ENCODE measurements around the gene MLPH. TPM values are rescaled to one million over a fixed set of nuclear protein-coding genes. Genes with fewer than 3 reads are reported as not detected.

The MLPH gene
- total RNA-seq, 2 experiments from 2014 or later = not detected

- Mint-ChIP-seq H3K4me1 (ENCODE audit: low read depth) (no peaks in the 10 kb centered on the region), H3K4me3 (no peak overlapping the region), H3K9me3 (peaks cover 3% of the 10 kb centered on the region), H3K27ac (no peak overlapping the region), H3K36me3 (no peaks in the 10 kb centered on the region), H3K27me3 (peaks cover 16% of the 10 kb centered on the region)
- no peak for DNase-seq
- intact Hi-C loops (cut with micrococcal nuclease) = no loop called here
- POLR2A ChIA-PET = no interaction called here
- CTCF ChIA-PET = no interaction called here
These were observed 82.0 kb downstream of the MLPH start for GRCh38 chr2:237569041-237569440.

- no peaks in the 10 kb centered on the region for H3K4me1 Mint-ChIP-seq (ENCODE audit: low read depth)
- peaks cover 13% of the 10 kb centered on the region for H3K27me3 Mint-ChIP-seq
- H3K4me3 Mint-ChIP-seq = no peak overlapping the region
- no peak overlapping the region for H3K27ac Mint-ChIP-seq
- ChIA-PET POLR2A (no interaction called here), CTCF (interaction anchor here (0.6 to 8.5 kb wide), 2 partner anchors 58 to 438 kb away, joined by 5 to 399 read pairs; no protein-coding TSS in a partner anchor)
- H3K36me3 Mint-ChIP-seq = no peaks in the 10 kb centered on the region
- H3K9me3 Mint-ChIP-seq = peaks cover 3% of the 10 kb centered on the region
- DNase-seq = no peak
- intact Hi-C loops (cut with micrococcal nuclease) = no loop called here
These were observed 82.8 kb downstream of the MLPH start for GRCh38 chr2:237569896-237570295.

DNA sequence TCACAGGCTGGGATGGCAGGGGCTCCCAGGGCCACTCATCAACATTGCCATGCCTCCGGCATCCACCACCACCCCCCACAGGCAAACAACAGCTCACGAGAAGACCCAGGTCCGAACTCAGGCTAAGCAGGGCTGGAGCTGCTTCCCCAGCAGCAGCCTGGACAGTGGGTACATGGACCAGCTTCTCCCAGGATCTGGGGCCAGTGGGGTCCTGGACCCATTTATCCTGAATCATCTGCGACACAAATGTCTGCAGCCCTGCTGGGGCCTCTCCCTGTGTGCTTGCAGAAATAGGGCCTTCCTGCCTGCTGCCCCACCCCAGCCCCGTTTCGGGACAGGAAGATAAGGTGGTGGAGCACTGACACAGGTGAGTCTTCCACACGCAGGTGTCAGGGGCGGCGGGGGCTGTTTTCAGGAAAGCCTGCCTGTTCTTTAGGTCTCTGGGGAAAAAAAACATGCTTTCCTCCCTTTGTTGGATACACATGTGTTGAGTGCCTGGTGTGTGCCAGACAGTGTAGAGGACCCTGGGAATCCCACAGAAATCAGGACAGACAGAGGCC lies 83.8 kb downstream of the MLPH start:
- no peak for DNase-seq
- Mint-ChIP-seq H3K4me1 (ENCODE audit: low read depth) (no peaks in the 10 kb centered on the region), H3K36me3 (no peaks in the 10 kb centered on the region), H3K27me3 (peaks cover 13% of the 10 kb centered on the region), H3K4me3 (no peak overlapping the region), H3K9me3 (peaks cover 3% of the 10 kb centered on the region), H3K27ac (no peak overlapping the region)
- CTCF ChIA-PET = interaction anchor here (0.6 to 8.5 kb wide), 19 partner anchors 10 to 450 kb away, joined by 3 to 399 read pairs (median 9); no protein-coding TSS in a partner anchor
- POLR2A ChIA-PET = no interaction called here
- intact Hi-C loops (cut with micrococcal nuclease) = no loop called here

- POLR2A ChIA-PET = interaction anchor here (0.6 to 0.7 kb wide), 2 partner anchors 58 to 59 kb away, joined by 3 read pairs; no protein-coding TSS in a partner anchor
- intact Hi-C loops (cut with micrococcal nuclease) = no loop called here
- no peaks in the 10 kb centered on the region for H3K36me3 Mint-ChIP-seq
- H3K27me3 Mint-ChIP-seq = peaks cover 13% of the 10 kb centered on the region
- no peak overlapping the region for H3K4me3 Mint-ChIP-seq
- DNase-seq = no peak
- no peaks in the 10 kb centered on the region for H3K4me1 Mint-ChIP-seq (ENCODE audit: low read depth)
- CTCF ChIA-PET = interaction anchor here (0.6 to 8.5 kb wide), 65 partner anchors 9 to 486 kb away, joined by 3 to 399 read pairs (median 4); partner anchors contain the start of gene COPS8
- no peak overlapping the region for H3K27ac Mint-ChIP-seq
- H3K9me3 Mint-ChIP-seq = peaks cover 3% of the 10 kb centered on the region
These were observed 84.5 kb downstream of the MLPH start for GRCh38 chr2:237571551-237571950.

- Mint-ChIP-seq H3K4me1 (ENCODE audit: low read depth) (no peaks in the 10 kb centered on the region), H3K4me3 (no peak overlapping the region), H3K36me3 (no peaks in the 10 kb centered on the region), H3K9me3 (peaks cover 3% of the 10 kb centered on the region), H3K27me3 (peaks cover 13% of the 10 kb centered on the region), H3K27ac (no peak overlapping the region)
- intact Hi-C loops (cut with micrococcal nuclease) = loop anchor here (1.0 kb wide), 4 partner anchors 60 to 450 kb away; no protein-coding TSS in a partner anchor
- peak; percentile 91 for DNase-seq
- ChIA-PET CTCF (interaction anchor here (0.6 to 8.5 kb wide), 73 partner anchors 9 to 486 kb away, joined by 3 to 399 read pairs (median 4); partner anchors contain the start of genes COPS8 and RAB17), POLR2A (interaction anchor here (0.6 to 0.7 kb wide), 2 partner anchors 59 to 60 kb away, joined by 3 read pairs; no protein-coding TSS in a partner anchor)
These were observed 85.1 kb downstream of the MLPH start for GRCh38 chr2:237572021-237572741.

DNA sequence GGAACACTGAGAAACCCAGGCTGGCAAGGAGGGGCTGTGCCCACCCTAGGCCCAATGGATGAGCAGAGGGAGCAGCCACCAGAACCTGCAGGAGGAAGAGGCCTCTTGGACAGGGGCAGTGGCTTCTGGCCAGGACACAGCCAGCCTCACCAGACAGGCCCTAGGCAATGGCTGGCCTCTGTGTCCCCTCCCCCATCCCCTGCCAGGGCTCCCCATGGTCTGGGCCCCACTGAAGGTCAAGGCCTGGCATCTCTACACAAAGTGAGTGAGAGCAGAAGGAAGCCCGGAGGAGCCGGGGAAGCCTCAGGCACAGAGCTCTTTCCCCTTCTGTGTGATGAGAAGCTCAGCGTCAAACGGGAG lies 85.7 kb downstream of the MLPH start:
- peaks cover 3% of the 10 kb centered on the region for H3K9me3 Mint-ChIP-seq
- no peaks in the 10 kb centered on the region for H3K36me3 Mint-ChIP-seq
- POLR2A ChIA-PET = no interaction called here
- no peak for DNase-seq
- H3K27me3 Mint-ChIP-seq = peaks cover 13% of the 10 kb centered on the region
- intact Hi-C loops (cut with micrococcal nuclease) = loop anchor here (1.0 kb wide), 4 partner anchors 60 to 450 kb away; no protein-coding TSS in a partner anchor
- no peak overlapping the region for H3K27ac Mint-ChIP-seq
- CTCF ChIA-PET = interaction anchor here (0.7 to 8.5 kb wide), 32 partner anchors 8 to 452 kb away, joined by 3 to 399 read pairs (median 7); partner anchors contain the start of gene RAB17
- H3K4me3 Mint-ChIP-seq = no peak overlapping the region
- no peaks in the 10 kb centered on the region for H3K4me1 Mint-ChIP-seq (ENCODE audit: low read depth)

- H3K27me3 Mint-ChIP-seq = peaks cover 13% of the 10 kb centered on the region
- DNase-seq = no peak
These were observed 86.8 kb downstream of the MLPH start for GRCh38 chr2:237573721-237574415.

DNA sequence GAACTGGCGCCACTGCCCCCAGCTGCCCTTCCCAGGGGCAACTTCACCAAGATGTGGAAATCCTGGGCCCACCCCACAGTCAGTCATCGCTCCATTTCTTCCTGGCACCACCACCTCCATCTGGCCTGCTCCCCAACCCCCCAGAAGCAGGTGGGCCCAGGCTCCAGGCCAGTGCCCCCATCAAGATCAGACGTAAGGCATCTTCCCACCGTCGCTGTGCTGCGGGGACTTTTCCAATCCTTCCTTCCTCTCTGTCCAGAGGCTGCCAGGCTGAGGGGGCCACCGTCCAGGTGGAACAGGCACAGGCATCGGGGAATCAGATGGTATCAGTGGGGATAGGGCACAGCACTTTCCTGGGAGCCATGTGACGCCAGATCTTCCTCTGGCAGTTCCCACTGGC lies 87.4 kb downstream of the MLPH start:
- no peaks in the 10 kb centered on the region for H3K36me3 Mint-ChIP-seq
- CTCF ChIA-PET = interaction anchor here (8.5 kb wide), 1 partner anchor 63 kb away, joined by 399 read pairs; no protein-coding TSS in a partner anchor

More at GRCh38 chr2:237573721-237574415, 86.8 kb downstream of the MLPH start:
- Mint-ChIP-seq H3K4me3 (no peak overlapping the region), H3K27ac (no peak overlapping the region), H3K4me1 (ENCODE audit: low read depth) (no peaks in the 10 kb centered on the region), H3K36me3 (no peaks in the 10 kb centered on the region), H3K9me3 (peaks cover 3% of the 10 kb centered on the region)
- POLR2A ChIA-PET = no interaction called here
- CTCF ChIA-PET = interaction anchor here (0.7 to 8.5 kb wide), 7 partner anchors 12 to 419 kb away, joined by 3 to 399 read pairs (median 6); no protein-coding TSS in a partner anchor
- intact Hi-C loops (cut with micrococcal nuclease) = no loop called here

GRCh38 chr2:237574894-237575868 lies 88.1 kb downstream of the MLPH start:
- Mint-ChIP-seq H3K36me3 (no peaks in the 10 kb centered on the region), H3K27ac (no peak overlapping the region), H3K27me3 (peaks cover 5% of the 10 kb centered on the region), H3K4me1 (ENCODE audit: low read depth) (peaks cover 1% of the 10 kb centered on the region), H3K4me3 (no peak overlapping the region), H3K9me3 (no peaks in the 10 kb centered on the region)
- intact Hi-C loops (cut with micrococcal nuclease) = no loop called here
- ChIA-PET POLR2A (no interaction called here), CTCF (interaction anchor here (0.5 to 8.5 kb wide), 2 partner anchors 63 to 174 kb away, joined by 3 to 399 read pairs; no protein-coding TSS in a partner anchor)
- DNase-seq = no peak

More for the DNA sequence above, 87.4 kb downstream of the MLPH start:
- DNase-seq = no peak
- Mint-ChIP-seq H3K4me3 (no peak overlapping the region), H3K4me1 (ENCODE audit: low read depth) (no peaks in the 10 kb centered on the region), H3K27me3 (peaks cover 9% of the 10 kb centered on the region), H3K9me3 (no peaks in the 10 kb centered on the region), H3K27ac (no peak overlapping the region)
- POLR2A ChIA-PET = no interaction called here
- intact Hi-C loops (cut with micrococcal nuclease) = no loop called here

DNA sequence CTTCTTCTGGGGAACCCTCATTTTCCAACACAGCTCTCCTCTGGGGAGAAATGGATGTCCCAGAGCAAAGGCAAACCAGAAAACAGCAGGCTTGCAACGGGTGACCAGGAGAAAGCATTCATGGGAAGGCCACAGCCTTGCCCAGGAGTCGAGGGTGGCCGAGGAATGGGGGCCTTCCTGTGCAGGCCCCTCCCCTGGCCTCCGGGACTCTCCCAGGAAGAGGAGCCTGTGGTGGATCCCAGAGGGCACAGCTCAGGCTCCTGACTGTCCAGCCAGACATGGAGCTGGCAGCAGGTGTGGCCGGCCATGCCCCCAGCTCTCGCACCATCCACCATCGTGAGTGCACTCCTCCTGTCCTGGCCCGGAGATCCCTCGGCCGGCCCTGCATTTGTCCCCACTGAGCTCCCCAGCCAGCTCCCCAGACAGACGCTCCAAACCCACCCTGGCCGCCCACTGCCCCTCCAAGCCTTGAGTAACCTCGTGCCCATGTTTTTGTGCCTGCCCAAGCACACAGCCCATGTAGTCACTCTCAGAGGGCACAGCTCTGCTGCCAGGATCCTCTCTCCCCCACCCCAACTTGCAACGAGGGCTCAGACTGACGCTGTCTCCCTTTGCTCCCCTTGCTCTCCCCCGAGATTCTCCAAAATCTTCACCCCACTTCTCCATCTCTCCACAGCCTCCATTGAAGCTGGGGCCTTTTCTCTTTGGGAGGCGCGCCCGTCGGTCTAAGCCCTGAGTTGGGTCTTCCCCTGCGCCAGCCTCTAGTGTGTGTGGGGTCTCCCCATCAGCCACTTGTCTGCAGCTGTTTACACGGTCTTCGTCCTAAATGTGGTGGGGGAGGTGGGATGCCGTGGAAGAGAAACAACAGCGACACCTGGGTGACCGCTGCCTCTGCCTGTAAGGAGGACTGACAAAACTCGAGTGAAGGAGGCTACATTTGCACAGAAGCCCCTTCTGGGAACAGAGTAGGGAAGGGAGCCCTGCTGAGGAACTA lies 89.1 kb downstream of the MLPH start:
- no peak for DNase-seq
- H3K9me3 Mint-ChIP-seq = no peaks in the 10 kb centered on the region
- CTCF ChIA-PET = interaction anchor here (8.5 kb wide), 1 partner anchor 64 kb away, joined by 399 read pairs; no protein-coding TSS in a partner anchor
- H3K27ac Mint-ChIP-seq = no peak overlapping the region
- peaks cover 1% of the 10 kb centered on the region for H3K4me1 Mint-ChIP-seq (ENCODE audit: low read depth)
- no peak overlapping the region for H3K4me3 Mint-ChIP-seq
- intact Hi-C loops (cut with micrococcal nuclease) = no loop called here
- POLR2A ChIA-PET = no interaction called here
- H3K36me3 Mint-ChIP-seq = no peaks in the 10 kb centered on the region
- H3K27me3 Mint-ChIP-seq = peaks cover 5% of the 10 kb centered on the region

Measured in activated CD4-positive, alpha-beta memory T cell treated with anti-CD3 and anti-CD28 coated beads for 36 hours (primary cell).